Karpas-422 (cell line): ENCODE measurements around the gene AKAP17A. TPM values are rescaled to one million over a fixed set of nuclear protein-coding genes. Genes with fewer than 3 reads are reported as not detected.
A peak's percentile ranks its signal among the peaks of the same experiment; 100 is the strongest.

Experiments used
- DNase-seq: peaks from one replicate; pipeline ENCODE4 v3.0.0-alpha.2; 2015
- H2AFZ ChIP-seq: fragments of 200-600 bp; sonication (generic); 2 replicates; pipeline ENCODE4 v1.6.1; 2014; ENCODE audit warnings: antibody characterized with exemption, low read length, mixed read lengths
- H3K27ac ChIP-seq: fragments of 200-600 bp; sonication (generic); 2 replicates; pipeline ENCODE4 v1.5.1; 2014; ENCODE audit warnings: mild to moderate bottlenecking, low read length, moderate library complexity
- H3K27me3 ChIP-seq: fragments of 200-600 bp; sonication (generic); 2 replicates; pipeline ENCODE4 v1.6.1; 2014; ENCODE audit warnings: low read length, mixed read lengths
- H3K36me3 ChIP-seq: fragments of 200-600 bp; sonication (generic); 2 replicates; pipeline ENCODE4 v1.6.1; 2014; ENCODE audit warnings: low read length, mixed read lengths; ENCODE audit not compliant: insufficient read depth
- H3K4me1 ChIP-seq: fragments of 200-600 bp; sonication (generic); 2 replicates; pipeline ENCODE4 v1.6.1; 2014; ENCODE audit warnings: mild to moderate bottlenecking, low read length, mixed read lengths
- H3K4me2 ChIP-seq: fragments of 200-600 bp; sonication (generic); 2 replicates; pipeline ENCODE4 v1.6.1; 2014; ENCODE audit warnings: low read length, low read depth, mild to moderate bottlenecking; ENCODE audit not compliant: poor library complexity, severe bottlenecking
- H3K4me3 ChIP-seq: fragments of 200-600 bp; sonication (generic); 2 replicates; pipeline ENCODE4 v1.5.1; 2014; ENCODE audit warnings: mild to moderate bottlenecking, antibody characterized with exemption, low read length, mixed read lengths
- H3K79me2 ChIP-seq: fragments of 200-600 bp; sonication (generic); 2 replicates; pipeline ENCODE4 v1.6.1; 2014; ENCODE audit warnings: mild to moderate bottlenecking, low read length, mixed read lengths
- H3K9ac ChIP-seq: fragments of 200-600 bp; sonication (generic); 2 replicates; pipeline ENCODE4 v1.6.0; 2014; ENCODE audit warnings: low read length
- H3K9me2 ChIP-seq: fragments of 200-600 bp; sonication (generic), shearing (Covaris generic); replicated peaks from 2 replicates; pipeline ENCODE4 v1.6.0; 2014; ENCODE audit warnings: mild to moderate bottlenecking, low read length, moderate library complexity; ENCODE audit not compliant: insufficient read depth
- H3K9me3 ChIP-seq: fragments of 300-700, 200-600 bp; sonication (generic); 2 replicates; pipeline ENCODE4 v1.6.1; 2014; ENCODE audit warnings: low read length, mixed read lengths
- H4K20me1 ChIP-seq: fragments of 200-600 bp; sonication (generic); 2 replicates; pipeline ENCODE4 v1.6.1; 2014; ENCODE audit warnings: mild to moderate bottlenecking, antibody characterized with exemption, low read length, low read depth; ENCODE audit not compliant: insufficient read depth
- total RNA-seq: library from RNA; depleted of rRNA; stranded (reverse); fragments of >200 nt; shearing (Covaris generic); gene quantifications from 2 replicates; pipeline ENCODE4 v1.2.3, GENCODE V29; 2014; ENCODE audit warnings: low replicate concordance

The AKAP17A gene
- total RNA-seq, 1 experiment from 2014 or later: 27.9 TPM

DNA sequence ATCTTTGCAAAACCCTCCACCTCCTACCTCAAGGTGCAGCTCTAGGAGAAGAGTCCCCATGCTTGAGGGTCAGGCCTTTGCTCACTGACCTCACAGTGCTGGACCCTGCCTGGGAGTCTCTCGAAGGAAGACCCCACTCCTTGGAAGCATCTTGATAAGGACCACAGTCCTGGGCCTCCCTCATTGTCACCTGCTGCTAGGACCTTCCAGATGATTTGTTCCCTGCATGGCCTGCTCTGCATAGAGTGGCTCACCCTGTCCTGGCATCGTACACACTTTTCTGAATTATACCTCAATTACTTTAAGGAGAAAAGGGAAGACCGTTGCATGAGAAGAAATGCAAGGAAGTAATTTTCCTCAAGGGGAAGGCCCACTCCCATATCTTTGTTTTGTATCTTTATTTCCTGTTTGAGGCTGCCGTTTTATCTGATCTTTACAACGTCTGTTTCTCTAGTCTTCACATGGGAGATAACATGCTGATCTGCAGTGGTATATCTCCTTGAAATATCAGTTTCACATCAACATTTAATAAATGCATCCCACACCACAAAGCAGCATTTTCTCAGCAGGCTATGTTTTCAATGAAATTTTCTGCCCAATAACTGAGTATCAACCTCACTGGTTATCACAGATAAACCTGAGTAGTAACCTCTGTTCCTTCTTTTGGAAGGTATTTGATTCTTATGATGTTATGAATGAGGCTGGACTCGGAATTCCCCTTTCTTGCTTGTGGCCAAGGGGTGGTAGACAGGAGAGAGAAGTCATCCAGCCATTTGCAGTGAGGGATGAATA lies 15.0 kb upstream of the AKAP17A start:
- Histone ChIP-seq H3K4me2 (no peak overlapping the region), H3K9ac (no peak overlapping the region), H3K9me2 (no peaks in the 10 kb centered on the region), H3K36me3 (no peaks in the 10 kb centered on the region), H3K9me3 (no peaks in the 10 kb centered on the region), H3K27ac (no peak overlapping the region), H3K4me3 (no peak overlapping the region), H3K27me3 (no peaks in the 10 kb centered on the region; the same call in 1 of the 2 replicates), H2AFZ (no peak overlapping the region), H3K4me1 (peaks cover 16% of the 10 kb centered on the region), H3K79me2 (no peaks in the 10 kb centered on the region), H4K20me1 (no peaks in the 10 kb centered on the region)
- no peak for DNase-seq

DNA sequence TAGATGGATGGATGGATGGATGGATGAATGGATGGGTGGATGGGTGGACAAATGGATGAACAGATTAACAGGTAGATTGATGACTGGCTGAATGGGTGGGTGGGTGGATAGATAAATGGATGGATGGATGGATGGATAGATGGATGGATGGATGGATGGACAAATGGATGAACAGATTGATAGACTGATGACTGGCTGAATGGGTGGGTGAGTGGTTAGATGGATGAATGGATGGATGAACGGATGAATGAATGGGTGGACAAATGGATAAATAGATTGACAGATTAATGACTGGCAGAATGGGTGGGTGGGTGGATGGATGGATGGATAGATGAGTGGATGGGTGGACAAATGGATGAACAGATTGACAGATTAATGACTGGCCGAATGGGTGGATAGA lies 13.6 kb upstream of the AKAP17A start:
- Histone ChIP-seq H3K9ac (no peak overlapping the region), H3K27ac (no peak overlapping the region), H3K27me3 (no peaks in the 10 kb centered on the region; the same call in 1 of the 2 replicates), H3K79me2 (no peaks in the 10 kb centered on the region), H3K4me3 (no peak overlapping the region), H3K4me1 (peaks cover 19% of the 10 kb centered on the region), H3K9me3 (no peaks in the 10 kb centered on the region), H2AFZ (no peak overlapping the region), H3K9me2 (no peaks in the 10 kb centered on the region), H4K20me1 (no peaks in the 10 kb centered on the region), H3K36me3 (no peaks in the 10 kb centered on the region), H3K4me2 (no peak overlapping the region)
- DNase-seq: no peak

- no peak overlapping the region for H3K4me3 ChIP-seq
- H4K20me1 ChIP-seq: no peaks in the 10 kb centered on the region
These were observed 12.8 kb upstream of the AKAP17A start for GRCh38 chrX:1578511-1579173.

GRCh38 chrX:1581132-1581531 lies 10.3 kb upstream of the AKAP17A start:
- no peak overlapping the region for H3K4me2 ChIP-seq
- peaks cover 24% of the 10 kb centered on the region for H3K4me1 ChIP-seq
- H3K9me3 ChIP-seq: no peaks in the 10 kb centered on the region
- no peaks in the 10 kb centered on the region for H4K20me1 ChIP-seq
- H2AFZ ChIP-seq: no peak overlapping the region
- no peaks in the 10 kb centered on the region for H3K9me2 ChIP-seq
- peak; percentile 96 for DNase-seq
- H3K27ac ChIP-seq: no peak overlapping the region
- H3K9ac ChIP-seq: no peak overlapping the region
- no peaks in the 10 kb centered on the region for H3K36me3 ChIP-seq
- no peak overlapping the region for H3K4me3 ChIP-seq
- no peaks in the 10 kb centered on the region for H3K79me2 ChIP-seq
- no peaks in the 10 kb centered on the region for H3K27me3 ChIP-seq

More at GRCh38 chrX:1578511-1579173, 12.8 kb upstream of the AKAP17A start:
- no peaks in the 10 kb centered on the region for H3K79me2 ChIP-seq
- H3K9me3 ChIP-seq: no peaks in the 10 kb centered on the region
- H3K9me2 ChIP-seq: no peaks in the 10 kb centered on the region
- H2AFZ ChIP-seq: no peak overlapping the region
- H3K9ac ChIP-seq: no peak overlapping the region
- no peak for DNase-seq
- H3K27ac ChIP-seq: no peak overlapping the region
- H3K27me3 ChIP-seq: no peaks in the 10 kb centered on the region; the same call in 1 of the 2 replicates
- H3K36me3 ChIP-seq: no peaks in the 10 kb centered on the region
- H3K4me2 ChIP-seq: peak overlapping the region; percentile 22
- H3K4me1 ChIP-seq: peaks cover 24% of the 10 kb centered on the region

- H3K27ac ChIP-seq: no peak overlapping the region
- peak overlapping the region; percentile 87; the same call in 1 of the 2 replicates for H2AFZ ChIP-seq
These were observed 8.5 kb upstream of the AKAP17A start for GRCh38 chrX:1582686-1583437.

GRCh38 chrX:1584237-1585011 lies 7.0 kb upstream of the AKAP17A start:
- Histone ChIP-seq H3K4me2 (no peak overlapping the region), H3K27ac (no peak overlapping the region), H3K4me3 (no peak overlapping the region), H2AFZ (no peak overlapping the region), H3K79me2 (no peaks in the 10 kb centered on the region), H3K27me3 (no peaks in the 10 kb centered on the region), H3K9me2 (no peaks in the 10 kb centered on the region), H3K4me1 (peaks cover 27% of the 10 kb centered on the region), H3K9me3 (no peaks in the 10 kb centered on the region), H3K9ac (no peak overlapping the region), H4K20me1 (no peaks in the 10 kb centered on the region), H3K36me3 (no peaks in the 10 kb centered on the region)
- no peak for DNase-seq

More at GRCh38 chrX:1582686-1583437, 8.5 kb upstream of the AKAP17A start:
- Histone ChIP-seq H3K4me3 (peak overlapping the region; percentile 11; the same call in 1 of the 2 replicates), H3K27me3 (no peaks in the 10 kb centered on the region), H3K36me3 (no peaks in the 10 kb centered on the region), H3K4me1 (peaks cover 36% of the 10 kb centered on the region), H3K4me2 (peak overlapping the region; percentile 34), H4K20me1 (no peaks in the 10 kb centered on the region), H3K79me2 (no peaks in the 10 kb centered on the region), H3K9me2 (no peaks in the 10 kb centered on the region), H3K9me3 (no peaks in the 10 kb centered on the region), H3K9ac (peak overlapping the region; percentile 35)
- peak; percentile 68 for DNase-seq

DNA sequence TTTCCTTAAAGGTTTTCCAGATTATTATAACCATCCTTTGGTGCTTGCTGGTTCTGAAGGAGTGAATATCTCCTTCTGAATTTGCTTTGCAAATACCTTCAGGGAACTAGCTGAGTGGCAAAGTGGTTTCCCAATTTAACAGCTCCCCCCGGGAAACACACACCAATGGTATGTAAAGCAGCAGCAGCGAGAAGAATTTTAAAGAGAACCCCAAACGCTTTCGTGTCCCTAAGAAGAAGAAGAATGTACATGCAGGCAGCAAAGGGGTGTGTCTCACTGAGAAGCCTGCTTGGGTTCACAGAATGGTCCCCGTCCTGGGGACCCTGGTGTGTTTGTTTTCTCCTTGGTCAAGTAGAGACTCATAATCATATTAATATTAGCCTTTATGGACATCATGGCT lies 4.2 kb upstream of the AKAP17A start:
- Histone ChIP-seq H3K27me3 (no peaks in the 10 kb centered on the region), H4K20me1 (peaks cover 4% of the 10 kb centered on the region; the same call in 1 of the 2 replicates), H3K79me2 (peaks cover 6% of the 10 kb centered on the region), H3K27ac (peak overlapping the region; percentile 98), H2AFZ (no peak overlapping the region), H3K4me3 (peak overlapping the region; percentile 55), H3K36me3 (no peaks in the 10 kb centered on the region), H3K9me3 (no peaks in the 10 kb centered on the region), H3K4me1 (peaks cover 31% of the 10 kb centered on the region), H3K4me2 (peak overlapping the region; percentile 71), H3K9ac (peak overlapping the region; percentile 54), H3K9me2 (no peaks in the 10 kb centered on the region)
- peak; percentile 97 for DNase-seq
